HFFc6 (cell line): ENCODE measurements around the gene HSPB6. TPM values are rescaled to one million over a fixed set of nuclear protein-coding genes. Genes with fewer than 3 reads are reported as not detected.

ENCODE experiments used
- DNase-seq: peaks from one replicate; pipeline ENCODE4 v3.0.0-alpha.2; 2018
- H3K27ac Mint-ChIP-seq: 2 replicates; pipeline ENCODE4 v1.8.0; 2020; ENCODE audit warnings: mild to moderate bottlenecking, mixed read lengths
- H3K27me3 Mint-ChIP-seq: 2 replicates; pipeline ENCODE4 v1.8.0; 2021; ENCODE audit warnings: mild to moderate bottlenecking, moderate library complexity, mixed read lengths; ENCODE audit not compliant: insufficient read depth
- H3K36me3 Mint-ChIP-seq: 2 replicates; pipeline ENCODE4 v1.8.0; 2021; ENCODE audit warnings: low read depth, mixed read lengths
- H3K4me1 Mint-ChIP-seq: 2 replicates; pipeline ENCODE4 v1.8.0; 2020; ENCODE audit warnings: low read depth, mixed read lengths
- H3K4me3 Mint-ChIP-seq: 2 replicates; pipeline ENCODE4 v1.8.0; 2020; ENCODE audit warnings: mild to moderate bottlenecking, moderate library complexity, mixed read lengths
- H3K9me3 Mint-ChIP-seq: 2 replicates; pipeline ENCODE4 v1.8.0; 2020; ENCODE audit warnings: mild to moderate bottlenecking, mixed read lengths
- total RNA-seq, 6 experiments: library from RNA; stranded (reverse); fragmentation: NEBNext Ultra II Directional; extraction: Animal tissue kit (Norgen Biotek cat#: 25700); gene quantifications; 2 replicates in 1 of 6; 3 replicates in 5 of 6; pipeline ENCODE4 v1.2.3, GENCODE V29; 2021
- TF ChIP-seq, protein P1 (sequence below): fragments of 200-600 bp; sonication (generic); IDR thresholded peaks from 2 replicates; pipeline ENCODE4 v1.5.0; 2021; ENCODE audit warnings: antibody characterized with exemption, mild to moderate bottlenecking

The HSPB6 gene
- total RNA-seq, 6 experiments from 2014 or later = 37.0 to 122 (median 43.9) TPM

- TF ChIP-seq, protein P1, sequence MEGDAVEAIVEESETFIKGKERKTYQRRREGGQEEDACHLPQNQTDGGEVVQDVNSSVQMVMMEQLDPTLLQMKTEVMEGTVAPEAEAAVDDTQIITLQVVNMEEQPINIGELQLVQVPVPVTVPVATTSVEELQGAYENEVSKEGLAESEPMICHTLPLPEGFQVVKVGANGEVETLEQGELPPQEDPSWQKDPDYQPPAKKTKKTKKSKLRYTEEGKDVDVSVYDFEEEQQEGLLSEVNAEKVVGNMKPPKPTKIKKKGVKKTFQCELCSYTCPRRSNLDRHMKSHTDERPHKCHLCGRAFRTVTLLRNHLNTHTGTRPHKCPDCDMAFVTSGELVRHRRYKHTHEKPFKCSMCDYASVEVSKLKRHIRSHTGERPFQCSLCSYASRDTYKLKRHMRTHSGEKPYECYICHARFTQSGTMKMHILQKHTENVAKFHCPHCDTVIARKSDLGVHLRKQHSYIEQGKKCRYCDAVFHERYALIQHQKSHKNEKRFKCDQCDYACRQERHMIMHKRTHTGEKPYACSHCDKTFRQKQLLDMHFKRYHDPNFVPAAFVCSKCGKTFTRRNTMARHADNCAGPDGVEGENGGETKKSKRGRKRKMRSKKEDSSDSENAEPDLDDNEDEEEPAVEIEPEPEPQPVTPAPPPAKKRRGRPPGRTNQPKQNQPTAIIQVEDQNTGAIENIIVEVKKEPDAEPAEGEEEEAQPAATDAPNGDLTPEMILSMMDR = no peak
- H3K27me3 Mint-ChIP-seq = no peaks in the 10 kb centered on the region; the same call in 1 of the 2 replicates
- no peak overlapping the region for H3K27ac Mint-ChIP-seq
- no peak overlapping the region for H3K4me3 Mint-ChIP-seq
- H3K36me3 Mint-ChIP-seq = peaks cover 6% of the 10 kb centered on the region
- H3K9me3 Mint-ChIP-seq = no peaks in the 10 kb centered on the region
- no peak for DNase-seq
- H3K4me1 Mint-ChIP-seq = peaks cover 22% of the 10 kb centered on the region
Measured at GRCh38 chr19:35779033-35779432, 22.2 kb upstream of the HSPB6 start.

DNA sequence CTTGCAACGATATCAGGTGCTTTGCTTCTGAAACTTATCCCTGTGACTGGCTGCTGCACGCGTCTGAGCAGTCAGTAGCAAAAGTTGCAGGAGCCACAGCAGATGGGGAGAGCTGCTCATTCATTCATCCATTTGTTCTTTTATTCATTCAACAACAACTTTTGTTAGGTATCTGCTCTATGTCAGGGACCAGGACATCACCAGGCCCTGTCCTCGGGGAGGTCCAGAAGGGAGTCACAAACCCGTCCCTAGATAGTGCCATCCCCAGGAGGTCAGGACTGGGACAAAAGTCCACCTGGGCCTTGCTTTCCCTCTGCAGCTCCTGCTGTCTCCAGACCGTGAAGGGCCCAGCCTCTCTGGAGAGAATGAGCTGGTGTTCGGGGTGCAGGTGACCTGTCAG lies 21.1 kb upstream of the HSPB6 start:
- TF ChIP-seq, protein P1 = no peak

DNA sequence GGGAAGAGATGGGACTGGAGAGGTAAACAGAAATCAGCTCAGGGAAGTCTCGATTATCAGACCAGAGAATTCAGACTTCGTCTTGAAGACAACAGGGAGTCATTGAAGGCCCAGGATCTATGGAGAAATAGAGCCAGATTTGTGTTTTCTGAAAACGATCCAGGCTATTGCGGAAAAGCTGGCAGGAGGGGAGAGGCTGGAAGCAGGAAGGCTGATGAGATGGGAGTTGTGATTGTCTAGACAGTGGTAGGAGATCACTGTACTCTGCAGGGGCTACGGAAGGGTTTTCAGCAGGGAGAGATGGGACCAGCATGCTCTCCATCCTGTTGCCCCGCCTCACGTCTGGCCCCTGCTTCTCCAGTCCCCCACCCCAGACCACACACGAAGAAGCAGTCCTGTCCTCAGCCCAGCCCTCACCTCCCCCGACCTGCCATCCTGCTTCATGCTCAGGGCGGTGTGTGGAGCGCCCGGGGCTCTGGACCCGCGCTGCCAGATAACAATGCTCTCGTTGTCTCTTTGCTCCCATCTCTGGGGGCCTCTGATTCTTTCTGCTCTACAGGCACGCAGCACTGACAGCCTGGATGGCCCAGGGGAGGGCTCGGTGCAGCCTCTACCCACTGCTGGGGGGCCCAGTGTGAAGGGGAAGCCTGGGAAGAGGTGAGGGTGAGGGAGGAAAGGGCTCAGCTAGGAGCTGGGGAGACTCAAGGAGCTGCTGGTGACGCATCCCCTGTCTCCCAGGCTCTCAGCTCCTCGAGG lies 20.4 kb upstream of the HSPB6 start:
- Mint-ChIP-seq H3K4me1 (peaks cover 22% of the 10 kb centered on the region), H3K27me3 (no peaks in the 10 kb centered on the region), H3K4me3 (peak overlapping the region; percentile 88; the same call in 1 of the 2 replicates), H3K36me3 (peaks cover 6% of the 10 kb centered on the region), H3K9me3 (no peaks in the 10 kb centered on the region), H3K27ac (no peak overlapping the region)
- TF ChIP-seq, protein P1 = no peak
- no peak for DNase-seq

More for the DNA sequence above, 21.1 kb upstream of the HSPB6 start:
- H3K27ac Mint-ChIP-seq = no peak overlapping the region
- H3K4me3 Mint-ChIP-seq = no peak overlapping the region
- H3K4me1 Mint-ChIP-seq = peaks cover 22% of the 10 kb centered on the region
- no peaks in the 10 kb centered on the region for H3K9me3 Mint-ChIP-seq
- DNase-seq = no peak
- peaks cover 6% of the 10 kb centered on the region for H3K36me3 Mint-ChIP-seq
- H3K27me3 Mint-ChIP-seq = no peaks in the 10 kb centered on the region

- peak overlapping the region; percentile 36 for H3K27ac Mint-ChIP-seq
- H3K27me3 Mint-ChIP-seq = no peaks in the 10 kb centered on the region; the same call in 1 of the 2 replicates
- H3K9me3 Mint-ChIP-seq = no peaks in the 10 kb centered on the region
- peak overlapping the region; percentile 88 for H3K4me3 Mint-ChIP-seq
- H3K36me3 Mint-ChIP-seq = peaks cover 2% of the 10 kb centered on the region
- TF ChIP-seq, protein P1 = no peak
- no peak for DNase-seq
- H3K4me1 Mint-ChIP-seq = peaks cover 22% of the 10 kb centered on the region
Measured at GRCh38 chr19:35776102-35776788, 19.4 kb upstream of the HSPB6 start.

DNA sequence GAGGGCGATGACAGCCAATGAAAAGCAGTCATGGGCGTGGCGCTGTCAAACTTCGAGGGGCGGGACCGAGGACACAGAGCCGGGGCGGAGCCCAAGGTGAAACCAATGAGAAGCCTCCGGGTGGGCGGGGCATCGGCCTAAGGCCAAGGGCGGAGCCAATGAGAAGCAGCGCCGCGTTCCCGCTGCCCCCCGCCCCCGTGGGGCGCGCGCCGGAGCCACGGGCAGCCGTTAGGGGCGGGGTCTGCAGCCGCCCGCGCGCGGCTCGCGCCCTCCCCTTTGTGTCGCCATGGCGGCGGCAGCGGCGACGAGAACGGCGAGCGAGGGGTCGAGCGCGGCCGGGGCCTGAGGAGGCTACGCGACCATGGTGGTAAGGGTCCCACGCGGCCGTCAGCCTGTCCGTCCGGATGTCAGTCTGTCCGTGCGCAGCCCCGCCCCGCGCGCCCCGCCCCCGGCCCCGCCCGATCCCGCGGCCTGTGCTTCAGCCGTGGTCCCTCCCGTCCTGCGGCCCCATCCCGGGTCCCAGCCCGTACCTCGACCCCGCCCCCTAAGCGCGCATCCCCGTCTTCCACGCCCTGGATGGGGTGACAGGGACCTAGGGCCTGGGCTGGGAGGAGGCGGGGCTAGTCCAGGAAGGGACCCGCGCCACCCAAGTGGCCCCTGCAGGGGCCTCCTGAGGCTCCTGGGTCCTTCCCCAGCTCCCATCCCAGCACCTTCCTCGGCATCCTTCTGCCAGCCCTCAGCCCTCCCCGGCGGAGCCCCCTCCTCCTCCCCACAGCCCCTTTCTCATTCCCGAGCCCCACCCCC lies 18.7 kb upstream of the HSPB6 start, which contains the start of gene ARHGAP33:
ARHGAP33 (plus strand) TSS at position 267 of the 804 bp plus-strand sequence; CDS start at position 362, 95 bp downstream.
- Mint-ChIP-seq H3K27ac (peak within 1 kb of the TSS; percentile 36), H3K4me3 (peak within 1 kb of the TSS; percentile 88), H3K9me3 (no peaks in the 10 kb centered on the region), H3K4me1 (peaks cover 22% of the 10 kb centered on the region), H3K36me3 (no peaks in the 10 kb centered on the region), H3K27me3 (no peaks in the 10 kb centered on the region; the same call in 1 of the 2 replicates)
- TF ChIP-seq, protein P1 = no peak
- peak; percentile 95 for DNase-seq
